ENCODE data around the gene VPS35L. TPM values are rescaled to one million over a fixed set of nuclear protein-coding genes. Genes with fewer than 3 reads are reported as not detected.
A peak's percentile ranks its signal among the peaks of the same experiment; 100 is the strongest.
"Not testable (repeated sequence)": the region's sequence is repeated elsewhere in the genome, so short reads cannot be mapped to it uniquely, and the experiment has no call there.

Gene VPS35L
- total RNA-seq, 2 donors from 2014 or later = 38.2 to 40.8 TPM

DNA sequence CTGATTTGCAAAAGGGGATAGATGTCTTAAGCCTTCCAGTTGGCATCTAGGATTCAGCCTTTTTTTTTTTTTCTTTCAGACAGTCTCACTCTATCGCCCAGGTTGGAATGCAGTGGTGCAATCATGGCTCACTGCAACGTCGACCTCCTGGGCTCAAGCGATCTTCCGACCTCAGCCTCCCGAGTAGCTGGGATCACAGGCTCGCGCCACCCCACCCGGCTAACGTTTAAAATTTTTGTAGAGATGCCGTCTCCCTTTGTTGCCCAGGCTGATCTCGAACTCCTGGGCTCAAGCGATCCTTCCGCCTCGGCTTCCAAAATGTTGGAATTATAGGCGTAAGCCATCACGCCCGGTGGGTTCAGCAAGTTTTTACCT, 32.3 kb upstream of the VPS35L start:
- H3K4me1 Mint-ChIP-seq = peaks cover 28% of the 10 kb centered on the region
- H3K36me3 Mint-ChIP-seq (ENCODE audit: low read depth) = peaks cover 6% of the 10 kb centered on the region
- H3K27ac Mint-ChIP-seq = peak overlapping the region; percentile 80
- no peak for ATAC-seq (replicated peaks)
- no peaks in the 10 kb centered on the region for H3K9me3 Mint-ChIP-seq
- peak overlapping the region; percentile 98 for H3K4me3 Mint-ChIP-seq
- H3K27me3 Mint-ChIP-seq = no peaks in the 10 kb centered on the region

DNA sequence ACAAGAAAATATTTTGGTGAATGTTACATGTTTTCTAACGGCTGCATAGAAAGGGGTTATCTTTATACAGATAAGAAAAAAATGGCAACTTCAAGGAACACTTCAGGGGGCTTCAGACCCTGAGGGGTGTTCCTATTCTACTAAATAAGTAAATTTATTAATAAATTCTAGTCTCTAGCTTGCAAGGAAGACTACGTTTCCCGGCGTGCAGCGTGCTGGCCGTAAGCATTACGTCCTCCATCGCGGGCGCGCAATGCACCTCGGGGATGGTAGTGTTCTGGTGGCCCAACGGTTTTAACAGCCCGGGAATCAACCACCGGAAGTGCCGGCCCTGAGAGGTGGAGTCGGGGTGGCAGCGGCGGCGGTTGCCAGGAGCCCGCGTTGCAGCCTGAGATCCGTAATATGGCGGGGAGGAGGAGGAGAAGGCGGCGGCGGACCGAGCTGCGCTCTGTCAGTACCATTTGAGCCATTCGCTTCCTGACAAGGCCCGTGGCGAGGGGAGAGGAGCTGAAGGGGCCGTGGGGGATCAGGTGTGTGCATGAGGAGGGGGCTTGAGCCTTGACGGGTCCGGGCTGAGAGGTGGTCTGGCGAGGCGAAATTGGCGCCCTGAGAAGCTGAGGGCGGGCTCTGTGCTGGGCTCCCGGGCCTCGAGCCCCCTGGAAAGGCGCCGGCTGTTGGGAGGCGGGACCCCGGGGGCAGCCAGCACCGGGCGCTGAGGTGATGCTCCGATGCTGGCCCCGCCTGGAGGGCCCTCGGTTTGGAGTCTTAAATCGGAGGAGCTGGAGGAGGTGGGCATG, 31.7 kb upstream of the VPS35L start, which contains the start of gene CCP110:
Gene CCP110, plus strand, starts transcription at position 384 of the 797 bp plus-strand sequence. CDS start 3,940 bp downstream, outside the sequence.
- peaks cover 26% of the 10 kb centered on the region for H3K4me1 Mint-ChIP-seq
- H3K36me3 Mint-ChIP-seq (ENCODE audit: low read depth) = peaks cover 12% of the 10 kb centered on the region
- ATAC-seq (replicated peaks) = peak; percentile 88

GRCh38 chr16:19524356-19524615, 31.2 kb upstream of the VPS35L start:
- Mint-ChIP-seq H3K4me1 (peaks cover 23% of the 10 kb centered on the region), H3K9me3 (no peaks in the 10 kb centered on the region), H3K27me3 (no peaks in the 10 kb centered on the region), H3K36me3 (ENCODE audit: low read depth) (peaks cover 16% of the 10 kb centered on the region), H3K27ac (peak overlapping the region; percentile 80), H3K4me3 (peak overlapping the region; percentile 98)
- ATAC-seq (replicated peaks) = no peak

More for the DNA sequence above, 31.7 kb upstream of the VPS35L start, which contains the start of gene CCP110:
- Mint-ChIP-seq H3K9me3 (no peaks in the 10 kb centered on the region), H3K27me3 (no peaks in the 10 kb centered on the region), H3K4me3 (peak within 1 kb of the TSS; percentile 98), H3K27ac (peak within 1 kb of the TSS; percentile 95)

- H3K4me1 Mint-ChIP-seq = peaks cover 23% of the 10 kb centered on the region
- H3K36me3 Mint-ChIP-seq (ENCODE audit: low read depth) = peaks cover 19% of the 10 kb centered on the region
- ATAC-seq (replicated peaks) = no peak
These were observed 30.7 kb upstream of the VPS35L start for GRCh38 chr16:19524616-19525384.

GRCh38 chr16:19525385-19525723, 30.1 kb upstream of the VPS35L start:
- Mint-ChIP-seq H3K9me3 (no peaks in the 10 kb centered on the region), H3K36me3 (ENCODE audit: low read depth) (peaks cover 24% of the 10 kb centered on the region), H3K27me3 (no peaks in the 10 kb centered on the region), H3K27ac (no peak overlapping the region), H3K4me1 (peaks cover 23% of the 10 kb centered on the region), H3K4me3 (peak overlapping the region; percentile 98)
- no peak for ATAC-seq (replicated peaks)

More at GRCh38 chr16:19524616-19525384, 30.7 kb upstream of the VPS35L start:
- H3K27ac Mint-ChIP-seq = peak overlapping the region; percentile 80
- H3K9me3 Mint-ChIP-seq = no peaks in the 10 kb centered on the region
- no peaks in the 10 kb centered on the region for H3K27me3 Mint-ChIP-seq
- H3K4me3 Mint-ChIP-seq = peak overlapping the region; percentile 98

GRCh38 chr16:19527161-19527560, 28.3 kb upstream of the VPS35L start:
- Mint-ChIP-seq H3K27ac (no peak overlapping the region), H3K4me1 (peaks cover 17% of the 10 kb centered on the region), H3K27me3 (no peaks in the 10 kb centered on the region), H3K36me3 (ENCODE audit: low read depth) (peaks cover 30% of the 10 kb centered on the region), H3K4me3 (no peak overlapping the region), H3K9me3 (no peaks in the 10 kb centered on the region)
- ATAC-seq (replicated peaks) = no peak

- H3K4me1 Mint-ChIP-seq = peaks cover 11% of the 10 kb centered on the region
- H3K4me3 Mint-ChIP-seq = no peak overlapping the region
- H3K36me3 Mint-ChIP-seq (ENCODE audit: low read depth) = peaks cover 45% of the 10 kb centered on the region
- no peaks in the 10 kb centered on the region for H3K9me3 Mint-ChIP-seq
- ATAC-seq (replicated peaks) = no peak
- no peaks in the 10 kb centered on the region for H3K27me3 Mint-ChIP-seq
- H3K27ac Mint-ChIP-seq = no peak overlapping the region
These were observed 26.8 kb upstream of the VPS35L start for GRCh38 chr16:19528666-19529065.

GRCh38 chr16:19532601-19533000, 22.9 kb upstream of the VPS35L start:
- Mint-ChIP-seq H3K4me3 (no peak overlapping the region), H3K27me3 (no peaks in the 10 kb centered on the region), H3K4me1 (no peaks in the 10 kb centered on the region), H3K27ac (no peak overlapping the region), H3K36me3 (ENCODE audit: low read depth) (peaks cover 83% of the 10 kb centered on the region), H3K9me3 (no peaks in the 10 kb centered on the region)
- ATAC-seq (replicated peaks) = no peak

DNA sequence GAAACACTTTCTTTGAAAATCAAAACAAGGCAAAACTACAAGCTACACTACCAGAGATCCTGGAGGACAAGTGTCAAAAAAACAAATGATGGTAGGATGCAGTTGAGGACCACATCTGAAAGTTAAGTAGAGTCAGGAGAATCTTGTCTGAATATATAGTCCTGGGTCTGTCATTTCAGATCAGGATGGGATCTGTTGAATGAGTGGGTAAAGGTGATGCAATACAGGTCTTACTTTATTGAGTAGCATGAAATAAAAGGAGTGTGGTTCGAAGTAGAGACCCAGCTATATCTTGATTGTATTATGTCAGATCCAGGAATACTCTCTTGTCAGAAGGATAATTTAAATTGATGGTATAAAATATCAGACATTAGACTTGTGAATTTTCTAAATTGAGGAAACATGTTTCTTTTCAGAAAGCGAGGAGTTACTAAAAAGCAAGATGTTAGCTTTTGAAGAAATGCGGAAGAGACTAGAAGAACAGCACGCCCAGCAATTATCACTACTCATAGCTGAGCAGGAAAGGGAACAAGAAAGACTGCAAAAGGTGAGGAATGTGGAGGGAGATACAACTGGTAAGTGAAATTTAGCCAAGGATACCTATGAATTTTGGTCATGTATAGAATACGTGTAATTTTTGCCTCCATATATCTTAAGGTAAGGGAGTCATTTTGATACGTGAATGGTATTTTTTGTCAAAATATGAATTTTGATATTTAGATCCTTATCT, 15.1 kb upstream of the VPS35L start:
- H3K4me3 Mint-ChIP-seq = no peak overlapping the region
- no peaks in the 10 kb centered on the region for H3K27me3 Mint-ChIP-seq
- no peaks in the 10 kb centered on the region for H3K4me1 Mint-ChIP-seq
- peaks cover 80% of the 10 kb centered on the region for H3K36me3 Mint-ChIP-seq (ENCODE audit: low read depth)
- no peak for ATAC-seq (replicated peaks)
- no peak overlapping the region for H3K27ac Mint-ChIP-seq
- no peaks in the 10 kb centered on the region for H3K9me3 Mint-ChIP-seq

DNA sequence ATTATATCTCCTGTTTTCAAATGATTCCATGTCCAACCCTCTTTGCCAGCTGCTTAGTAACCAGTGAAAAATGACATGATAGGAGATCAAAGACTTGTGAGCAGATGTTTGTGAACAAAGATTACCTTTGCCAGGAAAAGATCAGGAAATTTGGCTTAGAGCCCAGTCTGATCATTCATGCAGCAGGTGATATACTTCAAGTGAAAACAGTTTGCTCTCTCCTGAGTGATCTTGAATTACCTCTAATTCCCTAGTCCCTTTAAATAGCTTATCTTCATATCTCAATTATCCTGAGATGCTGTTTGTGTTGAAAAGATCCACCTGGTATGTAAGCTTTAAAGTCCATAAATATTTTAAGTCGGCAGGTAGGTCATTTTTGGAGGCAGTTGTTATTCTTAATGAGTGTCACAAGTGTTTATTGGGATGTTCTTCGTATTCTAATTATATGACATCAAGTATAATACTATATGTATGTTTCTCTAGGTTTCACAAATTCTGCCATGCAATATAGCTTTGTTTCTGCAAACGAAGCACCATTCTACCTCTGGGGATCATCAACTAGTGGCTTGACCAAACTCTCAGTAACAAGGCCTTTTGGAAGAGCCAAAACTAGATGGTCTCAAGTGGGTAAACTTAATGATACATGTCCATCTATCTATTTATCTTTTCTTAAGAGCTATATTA, 13.2 kb upstream of the VPS35L start:
- H3K36me3 Mint-ChIP-seq (ENCODE audit: low read depth) = peaks cover 76% of the 10 kb centered on the region
- H3K4me3 Mint-ChIP-seq = no peak overlapping the region
- H3K9me3 Mint-ChIP-seq = no peaks in the 10 kb centered on the region
- ATAC-seq (replicated peaks) = no peak
- no peak overlapping the region for H3K27ac Mint-ChIP-seq
- H3K27me3 Mint-ChIP-seq = no peaks in the 10 kb centered on the region
- no peaks in the 10 kb centered on the region for H3K4me1 Mint-ChIP-seq

GRCh38 chr16:19543278-19543996, 12.1 kb upstream of the VPS35L start:
- not testable (repeated sequence) for ATAC-seq (replicated peaks); H3K4me3 Mint-ChIP-seq; H3K27me3 Mint-ChIP-seq; H3K9me3 Mint-ChIP-seq; H3K4me1 Mint-ChIP-seq; H3K27ac Mint-ChIP-seq
- H3K36me3 Mint-ChIP-seq (ENCODE audit: low read depth) = peaks cover 85% of the 10 kb centered on the region

- Mint-ChIP-seq H3K4me1 (no peaks in the 10 kb centered on the region), H3K36me3 (ENCODE audit: low read depth) (peaks cover 76% of the 10 kb centered on the region), H3K9me3 (no peaks in the 10 kb centered on the region), H3K4me3 (no peak overlapping the region), H3K27ac (no peak overlapping the region), H3K27me3 (no peaks in the 10 kb centered on the region)
- ATAC-seq (replicated peaks) = no peak
These were observed 7.4 kb upstream of the VPS35L start for GRCh38 chr16:19548144-19548543.

- Mint-ChIP-seq H3K36me3 (ENCODE audit: low read depth) (peaks cover 62% of the 10 kb centered on the region), H3K27ac (no peak overlapping the region), H3K27me3 (no peaks in the 10 kb centered on the region), H3K9me3 (no peaks in the 10 kb centered on the region), H3K4me3 (no peak overlapping the region), H3K4me1 (no peaks in the 10 kb centered on the region)
- peak; percentile 37 for ATAC-seq (replicated peaks)
These were observed 5.8 kb upstream of the VPS35L start for GRCh38 chr16:19549673-19550072.

Data from activated T-helper 17 cell treated with anti-CD3 and anti-CD28 coated beads, Interleukin-2, amount 50 U/mL, for 72 hours (primary cell).